ENCODE measurements around the gene TRIM52. TPM values are rescaled to one million over a fixed set of nuclear protein-coding genes. Genes with fewer than 3 reads are reported as not detected.
A peak's percentile ranks its signal among the peaks of the same experiment; 100 is the strongest.

Gene TRIM52
- total RNA-seq, 2 donors from 2014 or later, result 11.2 to 15.2 TPM

DNA sequence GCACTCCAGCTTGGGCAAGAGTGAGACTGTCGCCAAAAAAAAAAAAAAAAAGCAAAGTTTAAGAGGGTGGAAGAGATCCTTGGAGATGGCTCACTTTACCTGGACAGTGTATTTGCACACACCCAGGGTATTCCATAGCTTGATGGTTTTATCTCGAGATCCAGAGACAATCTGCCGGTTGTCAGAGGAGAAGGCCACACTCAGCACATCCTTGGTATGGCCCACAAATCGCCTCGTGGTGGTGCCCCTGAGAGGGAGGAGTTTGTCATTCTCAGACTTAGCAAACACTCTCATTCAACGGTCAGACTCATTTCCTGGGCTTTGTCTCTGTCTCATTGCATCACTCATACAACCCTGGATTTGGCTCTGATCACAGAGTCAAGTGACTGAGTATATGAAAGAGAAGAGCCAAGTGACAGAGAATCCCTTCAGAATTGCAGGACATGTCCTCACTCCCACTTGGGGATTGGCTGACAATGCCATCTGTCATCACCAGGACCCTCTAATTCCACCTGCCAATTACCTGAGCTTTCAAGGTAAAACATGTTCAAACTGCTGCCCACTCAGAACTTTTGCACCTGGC, 19.5 kb downstream of the TRIM52 start:
- no peaks in the 10 kb centered on the region for H3K9me3 ChIP-seq
- H3K4me1 ChIP-seq (replicated peaks), result peaks cover 8% of the 10 kb centered on the region
- H3K4me3 ChIP-seq, result no peak overlapping the region
- H3K27ac ChIP-seq, result peak overlapping the region in 1 of 2 donors; percentile 77
- intact Hi-C loops (cut with DNase I), result loop anchor here (10.0 kb wide), 2 partner anchors 377 to 437 kb away; partner anchors contain the start of genes MGAT1 and ZFP62
- 32% methylated on average over 6 of the region's 6 CpGs for WGBS
- no peaks in the 10 kb centered on the region for H3K27me3 ChIP-seq (replicated peaks; ENCODE audit: insufficient read depth)
- DNase-seq (ENCODE audit: low spot score), result no peak
- H3K36me3 ChIP-seq, result peaks cover 23 to 45% of the 10 kb centered on the region in 2 donors
- no peak for TF ChIP-seq POLR2A (IDR thresholded peaks at IDR 0.05)

DNA sequence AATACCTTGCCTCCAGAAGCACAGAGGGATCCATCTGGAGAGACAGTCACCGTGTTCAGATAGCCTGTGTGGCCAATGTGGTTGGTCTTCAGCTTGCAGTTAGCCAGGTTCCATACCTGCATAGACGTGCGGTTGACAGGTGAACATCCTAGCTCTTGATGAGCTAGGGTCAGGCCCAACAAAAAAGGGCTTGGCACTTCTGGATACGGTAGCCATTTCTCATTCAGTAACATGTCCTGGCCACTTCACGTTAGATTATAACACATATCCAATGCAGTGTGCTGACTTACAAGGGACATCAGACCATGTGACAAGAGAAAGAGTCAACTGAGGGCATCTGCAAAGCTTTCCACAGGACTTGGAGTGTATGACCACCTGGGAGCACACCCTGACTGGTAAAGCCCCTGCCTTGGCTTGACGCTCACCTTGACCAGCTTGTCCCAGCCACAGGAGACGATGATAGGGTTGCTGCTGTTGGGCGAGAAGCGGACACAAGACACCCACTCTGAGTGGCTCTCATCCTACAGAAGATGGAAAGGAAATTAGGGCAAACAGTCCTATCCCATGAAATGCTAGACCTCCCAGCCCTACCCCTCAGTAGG, 21.8 kb downstream of the TRIM52 start:
- 85% methylated on average over 9 of the region's 9 CpGs for WGBS
- Histone ChIP-seq H3K9me3 (no peaks in the 10 kb centered on the region), H3K27me3 (replicated peaks; ENCODE audit: insufficient read depth) (no peaks in the 10 kb centered on the region), H3K27ac (no peak overlapping the region), H3K4me1 (replicated peaks) (peaks cover 8% of the 10 kb centered on the region), H3K36me3 (peaks cover 25 to 45% of the 10 kb centered on the region in 2 donors), H3K4me3 (no peak overlapping the region)
- intact Hi-C loops (cut with DNase I), result no loop called here
- DNase-seq (ENCODE audit: low spot score), result no peak
- TF ChIP-seq CTCF (IDR thresholded peaks at IDR 0.05), result no peak
- no peak for TF ChIP-seq POLR2A (IDR thresholded peaks at IDR 0.05)
- TF ChIP-seq POLR2AphosphoS5 (IDR thresholded peaks at IDR 0.05), result no peak

DNA sequence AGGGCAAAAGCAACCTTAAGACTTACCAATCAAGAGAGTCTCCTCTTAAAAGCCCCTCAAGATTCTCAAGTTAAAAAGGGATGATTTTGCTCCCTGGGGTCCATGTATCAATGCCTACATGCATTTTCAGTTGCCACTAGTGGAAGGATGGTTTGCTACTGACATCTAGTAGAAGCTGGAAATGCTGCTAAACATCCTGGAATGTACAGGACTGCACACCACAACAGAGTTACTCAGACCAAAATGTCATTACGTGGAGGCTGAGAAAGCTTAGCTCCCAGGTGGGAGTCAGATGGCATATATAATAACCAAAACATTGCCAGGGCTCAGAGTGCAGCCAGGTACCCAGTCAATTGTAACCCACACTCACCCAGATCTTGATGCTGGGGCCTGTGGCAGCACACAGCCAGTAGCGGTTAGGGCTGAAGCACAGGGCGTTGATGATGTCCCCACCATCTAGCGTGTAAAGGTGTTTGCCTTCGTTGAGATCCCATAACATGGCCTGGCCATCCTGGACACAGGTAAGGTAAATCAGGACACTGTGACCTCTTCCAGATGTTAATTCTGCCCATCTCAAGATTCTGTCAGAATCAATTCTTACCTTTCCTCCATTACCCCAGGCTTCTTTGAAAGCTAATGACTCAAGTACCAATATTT, 23.1 kb downstream of the TRIM52 start:
- intact Hi-C loops (cut with DNase I), result no loop called here
- H3K9me3 ChIP-seq, result no peaks in the 10 kb centered on the region
- H3K27ac ChIP-seq, result no peak overlapping the region
- TF ChIP-seq CTCF (IDR thresholded peaks at IDR 0.05) (no peak), POLR2A (IDR thresholded peaks at IDR 0.05) (no peak), POLR2AphosphoS5 (IDR thresholded peaks at IDR 0.05) (no peak)
- peaks cover 8% of the 10 kb centered on the region for H3K4me1 ChIP-seq (replicated peaks)
- 91% methylated on average over 5 of the region's 5 CpGs for WGBS
- no peak overlapping the region for H3K4me3 ChIP-seq
- H3K36me3 ChIP-seq, result peaks cover 25 to 47% of the 10 kb centered on the region in 2 donors
- DNase-seq (ENCODE audit: low spot score), result no peak
- H3K27me3 ChIP-seq (replicated peaks; ENCODE audit: insufficient read depth), result no peaks in the 10 kb centered on the region

- intact Hi-C loops (cut with DNase I), result no loop called here
- Histone ChIP-seq H3K4me1 (replicated peaks) (peaks cover 7% of the 10 kb centered on the region), H3K4me3 (no peak overlapping the region), H3K27ac (no peak overlapping the region), H3K36me3 (peaks cover 25 to 51% of the 10 kb centered on the region in 2 donors), H3K9me3 (no peaks in the 10 kb centered on the region), H3K27me3 (replicated peaks; ENCODE audit: insufficient read depth) (no peaks in the 10 kb centered on the region)
- WGBS, result 81% methylated on average over 10 of the region's 10 CpGs
- TF ChIP-seq POLR2A (IDR thresholded peaks at IDR 0.05), result no peak
- TF ChIP-seq POLR2AphosphoS5 (IDR thresholded peaks at IDR 0.05), result no peak
- no peak for TF ChIP-seq CTCF (IDR thresholded peaks at IDR 0.05)
- no peak for DNase-seq (ENCODE audit: low spot score)
Measured at GRCh38 chr5:181236954-181237641, 23.8 kb downstream of the TRIM52 start.

GRCh38 chr5:181236471-181236870, 24.5 kb downstream of the TRIM52 start:
- peaks cover 25 to 46% of the 10 kb centered on the region in 2 donors for H3K36me3 ChIP-seq
- intact Hi-C loops (cut with DNase I), result no loop called here
- H3K4me3 ChIP-seq, result no peak overlapping the region
- H3K27me3 ChIP-seq (replicated peaks; ENCODE audit: insufficient read depth), result no peaks in the 10 kb centered on the region
- TF ChIP-seq POLR2AphosphoS5 (IDR thresholded peaks at IDR 0.05) (no peak), POLR2A (IDR thresholded peaks at IDR 0.05) (no peak), CTCF (IDR thresholded peaks at IDR 0.05) (no peak)
- H3K27ac ChIP-seq, result no peak overlapping the region
- no peaks in the 10 kb centered on the region for H3K9me3 ChIP-seq
- no peak for DNase-seq (ENCODE audit: low spot score)
- peaks cover under 1% of the 10 kb centered on the region for H3K4me1 ChIP-seq (replicated peaks)
- 77% methylated on average over 6 of the region's 6 CpGs for WGBS
